Measurements from ENCODE around the gene KLHL18.
"Not testable (repeated sequence)": the region's sequence is repeated elsewhere in the genome, so short reads cannot be mapped to it uniquely, and the experiment has no call there.

KLHL18 gene

GRCh38 chr3:47359323-47359722 lies 76.6 kb downstream of the KLHL18 start:
- no peak overlapping the region for H3K4me3 ChIP-seq (replicated peaks; ENCODE audit: low read depth, low read length)
- TF ChIP-seq CTCF (IDR thresholded peaks at IDR 0.05; ENCODE audit: low read length, missing control alignments): no peak

DNA sequence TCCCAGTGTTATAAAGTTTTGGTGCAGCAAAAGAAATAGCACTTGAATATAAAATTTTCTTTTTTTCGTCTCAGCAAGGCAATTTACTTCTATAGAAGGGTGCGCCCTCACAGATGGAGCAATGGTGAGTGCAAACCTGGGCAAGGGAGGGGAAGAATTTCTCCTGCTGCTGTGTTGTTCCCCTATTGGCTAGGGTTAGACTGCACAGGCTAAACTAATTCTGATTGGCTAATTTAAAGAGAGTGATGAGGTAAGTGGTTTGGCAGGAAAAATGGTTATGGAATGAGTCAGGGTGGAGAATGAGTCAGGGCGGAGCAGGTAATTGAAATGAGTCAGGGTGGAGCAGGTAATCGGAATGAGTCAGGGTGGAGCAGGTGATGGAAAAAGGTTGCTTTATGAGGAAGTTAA lies 77.4 kb downstream of the KLHL18 start:
- not testable (repeated sequence) for H3K4me3 ChIP-seq (replicated peaks; ENCODE audit: low read depth, low read length); DNase-seq (ENCODE audit: low read depth)

More at GRCh38 chr3:47359323-47359722, 76.6 kb downstream of the KLHL18 start:
- no peak for DNase-seq (ENCODE audit: low read depth)

DNA sequence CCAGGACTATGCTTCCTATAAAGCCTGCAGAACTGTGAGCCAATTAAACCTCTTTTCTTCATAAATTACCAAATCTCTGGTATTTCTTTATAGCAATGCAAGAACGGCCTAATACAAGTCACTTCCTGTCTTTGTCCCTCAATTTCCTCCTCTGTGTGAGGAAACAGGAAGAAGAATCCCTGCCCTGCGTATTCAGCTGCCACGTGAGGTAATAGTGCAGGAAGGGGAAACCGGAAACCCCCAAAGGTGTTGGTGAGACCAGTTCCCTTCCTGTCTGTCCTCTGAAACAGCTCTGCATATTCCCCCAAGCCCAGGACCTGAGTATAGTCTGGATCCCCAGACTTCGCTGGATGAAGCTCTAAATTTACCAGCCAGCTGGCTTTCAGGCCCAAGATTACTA lies 80.0 kb downstream of the KLHL18 start:
- no peak for TF ChIP-seq CTCF (IDR thresholded peaks at IDR 0.05; ENCODE audit: low read length, missing control alignments)
- DNase-seq (ENCODE audit: low read depth): peak; percentile 64
- H3K4me3 ChIP-seq (replicated peaks; ENCODE audit: low read depth, low read length): no peak overlapping the region

DNA sequence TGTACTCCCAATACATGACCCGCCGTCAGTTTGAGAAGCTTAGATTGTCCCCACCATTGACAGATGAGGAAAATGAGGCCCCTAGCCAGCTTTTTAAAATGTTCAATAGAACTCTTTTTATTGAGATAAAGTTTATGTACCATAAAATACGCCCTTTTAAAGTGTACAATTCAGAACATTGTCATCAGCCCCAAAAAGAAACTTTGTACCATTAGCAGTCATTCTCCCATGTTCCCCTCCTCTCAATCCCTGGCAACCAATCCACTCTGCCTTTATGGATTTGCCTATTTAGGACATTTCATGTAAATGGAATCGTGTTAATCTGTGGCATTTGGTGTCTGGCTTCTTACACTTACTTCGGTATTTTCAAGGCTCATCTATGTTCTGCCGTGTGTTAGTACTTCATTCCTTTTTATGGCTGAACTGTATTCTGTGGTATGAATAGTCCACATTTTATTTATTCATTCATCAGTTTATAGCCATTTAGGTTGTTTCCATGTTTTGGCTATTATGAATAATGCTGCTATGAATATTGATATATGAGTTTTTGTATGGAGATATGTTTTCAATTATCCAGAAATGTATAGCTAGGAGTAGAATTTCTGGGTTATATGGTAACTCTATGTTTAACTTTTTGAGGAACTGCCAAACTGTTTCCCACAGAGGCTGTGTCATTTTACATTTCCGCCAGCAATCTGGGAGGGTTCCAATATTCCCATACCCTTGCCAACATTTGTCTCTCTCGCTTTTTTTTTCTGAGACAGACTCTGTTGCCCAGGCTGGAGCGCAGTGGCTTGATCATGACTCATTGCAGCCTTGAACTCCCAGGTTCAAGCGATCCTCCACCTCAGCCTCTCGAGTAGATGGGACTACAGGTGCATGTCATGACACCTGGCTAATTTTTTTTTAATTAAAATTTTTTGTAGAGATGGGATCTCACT lies 82.7 kb downstream of the KLHL18 start:
- no peak overlapping the region for H3K4me3 ChIP-seq (replicated peaks; ENCODE audit: low read depth, low read length)
- no peak for TF ChIP-seq CTCF (IDR thresholded peaks at IDR 0.05; ENCODE audit: low read length, missing control alignments)
- peak; percentile 83 for DNase-seq (ENCODE audit: low read depth)

GRCh38 chr3:47366833-47367232 lies 84.1 kb downstream of the KLHL18 start:
- no peak overlapping the region for H3K4me3 ChIP-seq (replicated peaks; ENCODE audit: low read depth, low read length)
- no peak for DNase-seq (ENCODE audit: low read depth)
- no peak for TF ChIP-seq CTCF (IDR thresholded peaks at IDR 0.05; ENCODE audit: low read length, missing control alignments)

GRCh38 chr3:47367631-47368030 lies 84.9 kb downstream of the KLHL18 start:
- H3K4me3 ChIP-seq (replicated peaks; ENCODE audit: low read depth, low read length): no peak overlapping the region
- DNase-seq (ENCODE audit: low read depth): no peak
- TF ChIP-seq CTCF (IDR thresholded peaks at IDR 0.05; ENCODE audit: low read length, missing control alignments): no peak

- not testable (repeated sequence) for DNase-seq (ENCODE audit: low read depth); H3K4me3 ChIP-seq (replicated peaks; ENCODE audit: low read depth, low read length)
Measured at GRCh38 chr3:47370020-47370419, 87.3 kb downstream of the KLHL18 start.
